GM23338 (cell line): ENCODE measurements around the gene PTPRO. TPM values are rescaled to one million over a fixed set of nuclear protein-coding genes. Genes with fewer than 3 reads are reported as not detected.

Experiments
- ATAC-seq: fragments of 200-7000 bp; cut with Tn5 transposase; 3 replicates; pipeline ENCODE4 v1.9.1; 2020
- DNase-seq: peaks from one replicate; pipeline ENCODE4 v3.0.0-alpha.2; 2015; ENCODE audit warnings: low spot score
- H2AFZ ChIP-seq: fragments of 200-600 bp; sonication (generic); 2 replicates; pipeline ENCODE4 v1.8.0; 2016; ENCODE audit warnings: antibody characterized with exemption, mild to moderate bottlenecking, moderate library complexity
- H3F3A ChIP-seq: fragments of 200-600 bp; sonication (generic); replicated peaks from 2 replicates; pipeline ENCODE4 v1.8.0; 2017; ENCODE audit warnings: antibody characterized with exemption, mixed run types, low read depth
- H3K27ac ChIP-seq: fragments of 200-600 bp; sonication (generic); 2 replicates; pipeline ENCODE4 v1.6.1; 2016; ENCODE audit warnings: low read depth
- H3K27me3 ChIP-seq: fragments of 200-600 bp; sonication (generic); 2 replicates; pipeline ENCODE4 v1.8.0; 2016; ENCODE audit warnings: mild to moderate bottlenecking, mixed run types, moderate library complexity; ENCODE audit not compliant: insufficient read depth
- H3K36me3 ChIP-seq: fragments of 200-600 bp; sonication (generic); 2 replicates; pipeline ENCODE4 v1.8.0; 2016; ENCODE audit warnings: mild to moderate bottlenecking; ENCODE audit not compliant: insufficient read depth
- H3K4me1 ChIP-seq: fragments of 200-600 bp; sonication (generic); 2 replicates; pipeline ENCODE4 v1.8.0; 2016; ENCODE audit warnings: mild to moderate bottlenecking, moderate library complexity; ENCODE audit not compliant: insufficient read depth
- H3K4me2 ChIP-seq: fragments of 200-600 bp; sonication (generic); 2 replicates; pipeline ENCODE4 v1.7.1; 2017; ENCODE audit warnings: mixed run types
- H3K4me3 ChIP-seq: fragments of 200-600 bp; sonication (generic); 2 replicates; pipeline ENCODE4 v1.6.1; 2016; ENCODE audit warnings: mixed run types
- H3K79me2 ChIP-seq: fragments of 200-600 bp; sonication (generic); replicated peaks from 2 replicates; pipeline ENCODE4 v1.8.0; 2017; ENCODE audit warnings: mild to moderate bottlenecking; ENCODE audit not compliant: insufficient read depth
- H3K9me2 ChIP-seq: fragments of 200-600 bp; sonication (generic); 2 replicates; pipeline ENCODE4 v1.8.0; 2017; ENCODE audit not compliant: insufficient read depth
- H4K20me1 ChIP-seq: fragments of 200-600 bp; sonication (generic); replicated peaks from 2 replicates; pipeline ENCODE4 v1.8.0; 2017; ENCODE audit warnings: mild to moderate bottlenecking; ENCODE audit not compliant: insufficient read depth
- H3K27ac Mint-ChIP-seq: 2 replicates; pipeline ENCODE4 v1.8.0; 2020; ENCODE audit warnings: inconsistent platforms, mild to moderate bottlenecking, moderate library complexity, mixed read lengths
- H3K27me3 Mint-ChIP-seq: 3 replicates; pipeline ENCODE4 v1.8.0; 2022; ENCODE audit warnings: low read depth, mild to moderate bottlenecking, moderate library complexity, mixed read lengths, inconsistent platforms; ENCODE audit not compliant: insufficient read depth, poor library complexity
- H3K36me3 Mint-ChIP-seq: 3 replicates; pipeline ENCODE4 v1.8.0; 2021; ENCODE audit warnings: low read depth, mild to moderate bottlenecking, inconsistent platforms, moderate library complexity, mixed read lengths
- H3K4me1 Mint-ChIP-seq: 3 replicates; pipeline ENCODE4 v1.8.0; 2020; ENCODE audit warnings: mild to moderate bottlenecking, inconsistent platforms, mixed read lengths
- H3K4me3 Mint-ChIP-seq: 3 replicates; pipeline ENCODE4 v1.8.0; 2021; ENCODE audit warnings: moderate library complexity, mild to moderate bottlenecking, inconsistent platforms, mixed read lengths
- H3K9me3 Mint-ChIP-seq: 3 replicates; pipeline ENCODE4 v1.8.0; 2020; ENCODE audit warnings: moderate library complexity, mild to moderate bottlenecking, inconsistent platforms, mixed read lengths
- EZH2 ChIP-seq: fragments of 200-600 bp; sonication (generic); IDR thresholded peaks from one replicate; pipeline ENCODE4 v1.8.0; 2017; ENCODE audit warnings: antibody characterized with exemption, mild to moderate bottlenecking, low read depth; ENCODE audit not compliant: unreplicated experiment
- EZH2phosphoT487 ChIP-seq: fragments of 200-600 bp; sonication (generic); IDR thresholded peaks from one replicate; pipeline ENCODE4 v1.8.1; 2018; ENCODE audit warnings: antibody characterized with exemption; ENCODE audit not compliant: unreplicated experiment
- JUNB ChIP-seq: IDR thresholded peaks from one replicate; pipeline ENCODE4 v1.6.1; 2016; ENCODE audit warnings: antibody characterized with exemption; ENCODE audit not compliant: unreplicated experiment
- STAT1 ChIP-seq: IDR thresholded peaks from one replicate; pipeline ENCODE4 v1.6.1; 2016; ENCODE audit warnings: antibody characterized with exemption; ENCODE audit not compliant: unreplicated experiment
- ZNF331 ChIP-seq: fragments of 250-450 bp; sonication (Bioruptor Pico); IDR thresholded peaks from 2 replicates; pipeline ENCODE4 v1.5.0; 2020; ENCODE audit warnings: low read depth, mild to moderate bottlenecking, moderate library complexity
- polyA plus RNA-seq: library from polyadenylated mRNA; unstranded; fragments of >200 nt; fragmentation: Nextera tagmentation; extraction: Ambion mirVana; gene quantifications from 2 replicates; pipeline ENCODE4 v1.2.1, GENCODE V29; 2016
- total RNA-seq: library from RNA; depleted of rRNA; stranded (reverse); fragments of >200 nt; shearing (Covaris generic); gene quantifications from 2 replicates; pipeline ENCODE4 v1.2.3, GENCODE V29; 2014
- TF ChIP-seq, protein P1 (sequence below): IDR thresholded peaks from one replicate; pipeline ENCODE4 v1.6.1; 2018; ENCODE audit warnings: antibody characterized with exemption; ENCODE audit not compliant: unreplicated experiment
- TF ChIP-seq, protein P2 (sequence below), 2 experiments: fragments of 200-600 bp in 1 of 2; sonication (generic) in 1 of 2; conservative IDR thresholded peaks; 2 replicates each; pipeline versions ENCODE4 v1.5.1 to v1.6.1; 2016 to 2017; ENCODE audit warnings: antibody characterized with exemption in 2 of 2, low read depth in 2 of 2, mild to moderate bottlenecking in 2 of 2, moderate library complexity in 1 of 2

PTPRO gene
- total and polyA plus RNA-seq, 2 experiments from 2014 or later: 1.4 to 1.5 TPM

DNA sequence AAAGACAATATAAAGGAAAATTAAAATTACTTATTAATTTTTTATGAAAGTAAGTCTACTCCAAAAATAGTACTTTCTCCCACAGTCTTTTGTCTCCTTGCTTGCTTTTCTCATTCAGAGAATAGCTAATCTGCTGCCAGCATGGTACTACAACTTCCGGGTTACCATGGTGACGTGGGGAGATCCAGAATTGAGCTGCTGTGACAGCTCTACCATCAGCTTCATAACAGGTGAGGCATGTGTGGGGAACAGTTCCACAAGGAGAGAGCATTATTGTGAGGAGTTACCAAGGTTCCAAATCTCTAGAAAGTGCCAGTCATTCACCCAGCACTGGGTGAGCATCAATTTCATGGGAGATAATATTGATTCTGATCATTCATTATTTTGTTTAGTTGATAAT is 197.8 kb downstream of the PTPRO start:
- H3K36me3 Mint-ChIP-seq: peaks cover 8% of the 10 kb centered on the region
- no peak overlapping the region for H3K27ac ChIP-seq
- H3K4me1 ChIP-seq: no peaks in the 10 kb centered on the region
- H3K79me2 ChIP-seq: no peaks in the 10 kb centered on the region
- H3K27ac Mint-ChIP-seq: no peak overlapping the region
- no peaks in the 10 kb centered on the region for H3F3A ChIP-seq
- TF ChIP-seq STAT1: no peak
- TF ChIP-seq ZNF331: no peak
- TF ChIP-seq JUNB: no peak
- TF ChIP-seq, protein P1, sequence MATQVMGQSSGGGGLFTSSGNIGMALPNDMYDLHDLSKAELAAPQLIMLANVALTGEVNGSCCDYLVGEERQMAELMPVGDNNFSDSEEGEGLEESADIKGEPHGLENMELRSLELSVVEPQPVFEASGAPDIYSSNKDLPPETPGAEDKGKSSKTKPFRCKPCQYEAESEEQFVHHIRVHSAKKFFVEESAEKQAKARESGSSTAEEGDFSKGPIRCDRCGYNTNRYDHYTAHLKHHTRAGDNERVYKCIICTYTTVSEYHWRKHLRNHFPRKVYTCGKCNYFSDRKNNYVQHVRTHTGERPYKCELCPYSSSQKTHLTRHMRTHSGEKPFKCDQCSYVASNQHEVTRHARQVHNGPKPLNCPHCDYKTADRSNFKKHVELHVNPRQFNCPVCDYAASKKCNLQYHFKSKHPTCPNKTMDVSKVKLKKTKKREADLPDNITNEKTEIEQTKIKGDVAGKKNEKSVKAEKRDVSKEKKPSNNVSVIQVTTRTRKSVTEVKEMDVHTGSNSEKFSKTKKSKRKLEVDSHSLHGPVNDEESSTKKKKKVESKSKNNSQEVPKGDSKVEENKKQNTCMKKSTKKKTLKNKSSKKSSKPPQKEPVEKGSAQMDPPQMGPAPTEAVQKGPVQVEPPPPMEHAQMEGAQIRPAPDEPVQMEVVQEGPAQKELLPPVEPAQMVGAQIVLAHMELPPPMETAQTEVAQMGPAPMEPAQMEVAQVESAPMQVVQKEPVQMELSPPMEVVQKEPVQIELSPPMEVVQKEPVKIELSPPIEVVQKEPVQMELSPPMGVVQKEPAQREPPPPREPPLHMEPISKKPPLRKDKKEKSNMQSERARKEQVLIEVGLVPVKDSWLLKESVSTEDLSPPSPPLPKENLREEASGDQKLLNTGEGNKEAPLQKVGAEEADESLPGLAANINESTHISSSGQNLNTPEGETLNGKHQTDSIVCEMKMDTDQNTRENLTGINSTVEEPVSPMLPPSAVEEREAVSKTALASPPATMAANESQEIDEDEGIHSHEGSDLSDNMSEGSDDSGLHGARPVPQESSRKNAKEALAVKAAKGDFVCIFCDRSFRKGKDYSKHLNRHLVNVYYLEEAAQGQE: no peak
- TF ChIP-seq, protein P2, sequence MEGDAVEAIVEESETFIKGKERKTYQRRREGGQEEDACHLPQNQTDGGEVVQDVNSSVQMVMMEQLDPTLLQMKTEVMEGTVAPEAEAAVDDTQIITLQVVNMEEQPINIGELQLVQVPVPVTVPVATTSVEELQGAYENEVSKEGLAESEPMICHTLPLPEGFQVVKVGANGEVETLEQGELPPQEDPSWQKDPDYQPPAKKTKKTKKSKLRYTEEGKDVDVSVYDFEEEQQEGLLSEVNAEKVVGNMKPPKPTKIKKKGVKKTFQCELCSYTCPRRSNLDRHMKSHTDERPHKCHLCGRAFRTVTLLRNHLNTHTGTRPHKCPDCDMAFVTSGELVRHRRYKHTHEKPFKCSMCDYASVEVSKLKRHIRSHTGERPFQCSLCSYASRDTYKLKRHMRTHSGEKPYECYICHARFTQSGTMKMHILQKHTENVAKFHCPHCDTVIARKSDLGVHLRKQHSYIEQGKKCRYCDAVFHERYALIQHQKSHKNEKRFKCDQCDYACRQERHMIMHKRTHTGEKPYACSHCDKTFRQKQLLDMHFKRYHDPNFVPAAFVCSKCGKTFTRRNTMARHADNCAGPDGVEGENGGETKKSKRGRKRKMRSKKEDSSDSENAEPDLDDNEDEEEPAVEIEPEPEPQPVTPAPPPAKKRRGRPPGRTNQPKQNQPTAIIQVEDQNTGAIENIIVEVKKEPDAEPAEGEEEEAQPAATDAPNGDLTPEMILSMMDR (conservative IDR thresholded peaks at IDR 0.05; ENCODE audit: low read depth in 2 of 2): no peak
- TF ChIP-seq EZH2phosphoT487: no peak
- TF ChIP-seq EZH2: no peak
- no peak overlapping the region for H2AFZ ChIP-seq
- H3K4me2 ChIP-seq: no peak overlapping the region
- no peaks in the 10 kb centered on the region for H3K27me3 Mint-ChIP-seq
- H3K9me3 Mint-ChIP-seq: peaks cover 8% of the 10 kb centered on the region; the same call in 2 of the 3 replicates
- no peaks in the 10 kb centered on the region for H4K20me1 ChIP-seq
- DNase-seq (peak; percentile 33), ATAC-seq (no peak)
- no peaks in the 10 kb centered on the region for H3K36me3 ChIP-seq
- no peaks in the 10 kb centered on the region for H3K27me3 ChIP-seq
- H3K4me1 Mint-ChIP-seq: peaks cover 10% of the 10 kb centered on the region
- H3K4me3 Mint-ChIP-seq: no peak overlapping the region
- H3K4me3 ChIP-seq: no peak overlapping the region
- H3K9me2 ChIP-seq: no peaks in the 10 kb centered on the region

DNA sequence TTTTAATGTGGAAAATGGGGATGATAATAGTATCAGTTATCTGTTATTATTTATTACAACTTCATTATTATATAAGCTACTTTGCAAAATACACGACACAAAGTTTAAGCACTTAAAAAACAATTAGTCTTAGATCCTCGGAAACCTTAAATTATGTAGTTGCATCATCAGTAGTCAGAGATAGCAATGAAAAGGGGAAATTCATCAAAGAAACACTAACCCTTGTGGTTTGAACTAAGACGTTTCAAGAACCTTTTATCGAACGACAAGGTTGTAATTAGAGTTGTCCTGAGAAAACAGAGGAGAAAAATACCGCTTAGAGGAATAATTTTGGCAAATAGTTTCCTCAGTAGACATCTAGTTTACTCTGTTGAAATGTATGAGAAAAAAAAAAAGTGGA is 198.5 kb downstream of the PTPRO start:
- H3K36me3 ChIP-seq: no peaks in the 10 kb centered on the region
- H3K27ac ChIP-seq: no peak overlapping the region
- Mint-ChIP-seq H3K4me3 (no peak overlapping the region), H3K27me3 (no peaks in the 10 kb centered on the region), H3K27ac (no peak overlapping the region), H3K9me3 (peaks cover 8% of the 10 kb centered on the region; the same call in 2 of the 3 replicates), H3K36me3 (peaks cover 8% of the 10 kb centered on the region), H3K4me1 (peaks cover 15% of the 10 kb centered on the region)
- no peaks in the 10 kb centered on the region for H3K9me2 ChIP-seq
- no peak for TF ChIP-seq STAT1
- TF ChIP-seq, protein P2 (conservative IDR thresholded peaks at IDR 0.05; ENCODE audit: low read depth in 2 of 2): no peak
- no peaks in the 10 kb centered on the region for H3F3A ChIP-seq
- no peak for ATAC-seq
- no peaks in the 10 kb centered on the region for H3K79me2 ChIP-seq
- H2AFZ ChIP-seq: no peak overlapping the region
- no peaks in the 10 kb centered on the region for H3K27me3 ChIP-seq
- H4K20me1 ChIP-seq: no peaks in the 10 kb centered on the region
- H3K4me3 ChIP-seq: no peak overlapping the region
- H3K4me1 ChIP-seq: no peaks in the 10 kb centered on the region
- no peak overlapping the region for H3K4me2 ChIP-seq
- DNase-seq: no peak
